GM21381 (cell line): ENCODE results near the gene KLF4.

Experiments
- ATAC-seq: cut with Tn5 transposase; IDR thresholded peaks from one replicate; pipeline ENCODE4 v1.9.1; 2021; ENCODE audit warnings: mild to moderate bottlenecking, moderate library complexity; ENCODE audit not compliant: unreplicated experiment

KLF4 gene

GRCh38 chr9:107455425-107456135 is 34.0 kb downstream of the KLF4 start:
- no peak for ATAC-seq

- ATAC-seq, result no peak
These were observed 36.1 kb downstream of the KLF4 start for GRCh38 chr9:107453479-107453878.

- ATAC-seq, result no peak
These were observed 41.7 kb downstream of the KLF4 start for GRCh38 chr9:107447834-107448233.

- ATAC-seq, result no peak
These were observed 42.5 kb downstream of the KLF4 start for GRCh38 chr9:107447081-107447480.

- ATAC-seq, result no peak
These were observed 43.1 kb downstream of the KLF4 start for GRCh38 chr9:107446491-107446890.

- ATAC-seq, result no peak
These were observed 45.8 kb downstream of the KLF4 start for GRCh38 chr9:107443786-107444185.

GRCh38 chr9:107439991-107440456 is 49.5 kb downstream of the KLF4 start:
- no peak for ATAC-seq

- no peak for ATAC-seq
These were observed 51.1 kb downstream of the KLF4 start for GRCh38 chr9:107438211-107439031.

- no peak for ATAC-seq
These were observed 51.9 kb downstream of the KLF4 start for GRCh38 chr9:107437716-107438115.

- ATAC-seq, result no peak
These were observed 54.2 kb downstream of the KLF4 start for GRCh38 chr9:107435415-107435814.
